ENCODE data around the gene ZBED4. TPM values are rescaled to one million over a fixed set of nuclear protein-coding genes. Genes with fewer than 3 reads are reported as not detected.

Gene ZBED4
- total and polyA plus RNA-seq, 2 of the 13 experiments (the other 11 are each of a cell fraction or from before 2014, with no cell fraction given): 5.4 to 9.6 TPM

DNA sequence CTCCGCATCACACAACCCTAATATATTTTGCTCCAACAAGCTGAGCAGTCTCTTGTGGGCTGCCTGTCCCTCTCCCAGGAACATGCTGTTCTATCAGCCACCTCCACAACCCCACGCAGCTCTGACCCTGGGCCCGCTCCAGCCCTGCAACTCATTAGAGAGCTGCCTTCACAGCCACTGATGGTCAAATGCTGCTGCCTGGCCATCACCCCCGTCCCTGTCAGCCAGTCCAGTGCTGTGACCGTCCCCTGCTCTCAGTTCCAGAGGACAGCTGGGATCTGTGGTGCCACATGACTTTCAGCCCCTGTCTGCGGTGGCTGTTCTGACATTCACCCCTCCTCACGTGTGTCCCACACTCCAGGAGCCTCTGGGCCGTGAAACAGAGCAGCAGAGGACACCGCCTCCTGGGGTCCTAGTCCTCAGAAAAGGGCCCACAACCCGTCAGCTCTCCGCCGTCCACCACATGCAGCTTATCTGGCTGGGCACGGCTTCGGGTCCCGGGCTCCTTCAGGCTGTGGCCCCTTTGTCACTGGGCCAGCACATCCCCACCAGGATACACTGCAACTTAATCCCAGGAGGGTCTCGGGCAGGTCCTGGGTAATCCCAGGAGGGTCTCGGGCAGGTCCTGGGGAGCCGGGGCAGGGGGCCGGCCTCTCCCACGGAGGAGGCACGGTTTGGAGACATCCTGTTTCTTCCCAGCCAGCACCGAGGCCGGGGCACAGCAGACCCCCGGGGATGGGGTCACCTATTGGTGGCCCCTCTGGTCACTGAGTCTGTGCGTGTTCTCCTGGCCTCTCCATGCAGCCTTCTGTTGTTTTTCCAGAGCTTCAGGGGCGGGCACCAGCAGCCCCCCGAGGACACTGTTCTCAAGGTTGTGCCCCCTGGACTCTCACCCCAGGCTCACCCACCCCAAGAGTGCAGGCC is 79.9 kb downstream of the ZBED4 start:
- Histone ChIP-seq H3K4me1 (ENCODE audit: insufficient read depth, low read length) (peaks cover 73% of the 10 kb centered on the region), H4K20me1 (ENCODE audit: insufficient read depth, low read length) (no peaks in the 10 kb centered on the region), H3K79me2 (ENCODE audit: insufficient read depth, low read length) (no peaks in the 10 kb centered on the region), H3K36me3 (replicated peaks in 1 of 2; ENCODE audit: control insufficient read depth in 1 of 2, insufficient read depth in 2 of 2, low read length in 2 of 2) (no peaks in the 10 kb centered on the region), H3K4me2 (ENCODE audit: low read depth, low read length) (peak overlapping the region; percentile 76), H3K9ac (ENCODE audit: insufficient read depth, low read depth, low read length) (peak overlapping the region; percentile 65; the same call in 1 of the 2 replicates), H3K27ac (ENCODE audit: extremely low read length, insufficient read depth, low read length) (no peak overlapping the region), H2AFZ (ENCODE audit: low read length) (no peak overlapping the region), H3K9me3 (ENCODE audit: low read length) (no peaks in the 10 kb centered on the region), H3K4me3 (replicated peaks in 1 of 3; ENCODE audit: insufficient read depth in 1 of 3, low read depth in 2 of 3, low read length in 3 of 3) (peak overlapping the region; percentile 21 to 65 (median 38); a peak in 5 of 6 replicates), H3K27me3 (ENCODE audit: control insufficient read depth in 1 of 2, insufficient read depth in 2 of 2, low read length in 2 of 2) (peaks cover 3 to 10% of the 10 kb centered on the region in 2 experiments; a peak in 4 of 5 replicates)
- FAIRE-seq (no peak), ATAC-seq (peak; percentile 11), DNase-seq (ENCODE audit: low spot score) (no peak)
- ChIA-PET POLR2A (interaction anchor here (0.7 to 10.5 kb wide), 7 partner anchors 10 to 37 kb away, joined by 3 to 283 read pairs (median 19); partner anchors contain the start of gene PIM3), CTCF (ENCODE audit: low intra/inter-chr PET ratio, low total read pairs) (no interaction called here)
- intact Hi-C loops (cut with micrococcal nuclease; ENCODE audit: unreplicated experiment) (loop anchor here (5.0 kb wide), 1 partner anchor 34 kb away; no protein-coding TSS in a partner anchor), in situ Hi-C loops (cut with HindIII; ENCODE audit: extremely low pct_ligation_motif_present, low pct_unique_long_range_greater_than_20kb) (loop anchor here (5.0 kb wide), 3 partner anchors 34 to 99 kb away; no protein-coding TSS in a partner anchor)
- WGBS (ENCODE audit: low lambda C conversion rate): 0% methylated on average over 6 of the region's 27 CpGs
- BruUV-seq (replicated peaks): no TSS peak
- TF ChIP-seq, protein P1, sequence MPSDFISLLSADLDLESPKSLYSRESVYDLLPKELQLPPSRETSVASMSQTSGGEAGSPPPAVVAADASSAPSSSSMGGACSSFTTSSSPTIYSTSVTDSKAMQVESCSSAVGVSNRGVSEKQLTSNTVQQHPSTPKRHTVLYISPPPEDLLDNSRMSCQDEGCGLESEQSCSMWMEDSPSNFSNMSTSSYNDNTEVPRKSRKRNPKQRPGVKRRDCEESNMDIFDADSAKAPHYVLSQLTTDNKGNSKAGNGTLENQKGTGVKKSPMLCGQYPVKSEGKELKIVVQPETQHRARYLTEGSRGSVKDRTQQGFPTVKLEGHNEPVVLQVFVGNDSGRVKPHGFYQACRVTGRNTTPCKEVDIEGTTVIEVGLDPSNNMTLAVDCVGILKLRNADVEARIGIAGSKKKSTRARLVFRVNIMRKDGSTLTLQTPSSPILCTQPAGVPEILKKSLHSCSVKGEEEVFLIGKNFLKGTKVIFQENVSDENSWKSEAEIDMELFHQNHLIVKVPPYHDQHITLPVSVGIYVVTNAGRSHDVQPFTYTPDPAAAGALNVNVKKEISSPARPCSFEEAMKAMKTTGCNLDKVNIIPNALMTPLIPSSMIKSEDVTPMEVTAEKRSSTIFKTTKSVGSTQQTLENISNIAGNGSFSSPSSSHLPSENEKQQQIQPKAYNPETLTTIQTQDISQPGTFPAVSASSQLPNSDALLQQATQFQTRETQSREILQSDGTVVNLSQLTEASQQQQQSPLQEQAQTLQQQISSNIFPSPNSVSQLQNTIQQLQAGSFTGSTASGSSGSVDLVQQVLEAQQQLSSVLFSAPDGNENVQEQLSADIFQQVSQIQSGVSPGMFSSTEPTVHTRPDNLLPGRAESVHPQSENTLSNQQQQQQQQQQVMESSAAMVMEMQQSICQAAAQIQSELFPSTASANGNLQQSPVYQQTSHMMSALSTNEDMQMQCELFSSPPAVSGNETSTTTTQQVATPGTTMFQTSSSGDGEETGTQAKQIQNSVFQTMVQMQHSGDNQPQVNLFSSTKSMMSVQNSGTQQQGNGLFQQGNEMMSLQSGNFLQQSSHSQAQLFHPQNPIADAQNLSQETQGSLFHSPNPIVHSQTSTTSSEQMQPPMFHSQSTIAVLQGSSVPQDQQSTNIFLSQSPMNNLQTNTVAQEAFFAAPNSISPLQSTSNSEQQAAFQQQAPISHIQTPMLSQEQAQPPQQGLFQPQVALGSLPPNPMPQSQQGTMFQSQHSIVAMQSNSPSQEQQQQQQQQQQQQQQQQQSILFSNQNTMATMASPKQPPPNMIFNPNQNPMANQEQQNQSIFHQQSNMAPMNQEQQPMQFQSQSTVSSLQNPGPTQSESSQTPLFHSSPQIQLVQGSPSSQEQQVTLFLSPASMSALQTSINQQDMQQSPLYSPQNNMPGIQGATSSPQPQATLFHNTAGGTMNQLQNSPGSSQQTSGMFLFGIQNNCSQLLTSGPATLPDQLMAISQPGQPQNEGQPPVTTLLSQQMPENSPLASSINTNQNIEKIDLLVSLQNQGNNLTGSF (CRISPR knock-in tag; IDR thresholded peaks at IDR 0.05): no peak
- TF ChIP-seq ZFP36L1 (CRISPR knock-in tag; IDR thresholded peaks at IDR 0.05) (0 out of 2 replicates have a peak, but pooled peaks have one; percentile 35), SIN3A (IDR thresholded peaks at IDR 0.05; ENCODE audit: borderline replicate concordance, low read depth, low read length) (peak; percentile 37; the same call in 1 of the 2 replicates), ZNF263 (CRISPR knock-in tag; IDR thresholded peaks at IDR 0.05) (no peak), PHF8 (CRISPR knock-in tag; IDR thresholded peaks at IDR 0.05) (0 out of 2 replicates have a peak, but pooled peaks have one; percentile 22), KDM5B (CRISPR knock-in tag; IDR thresholded peaks at IDR 0.05; ENCODE audit: borderline replicate concordance) (0 out of 2 replicates have a peak, but pooled peaks have one; percentile 26), POLR2A (IDR thresholded peaks at IDR 0.05; ENCODE audit: insufficient read depth in 1 of 2, low read depth in 2 of 2, low read length in 2 of 2) (0 out of 4 replicates have a peak, but pooled peaks of 1 of the 2 experiments have one; percentile 19), ZBTB38 (CRISPR knock-in tag; IDR thresholded peaks at IDR 0.05) (peak; percentile 25; the same call in 1 of the 2 replicates), NR2F6 (IDR thresholded peaks at IDR 0.05) (no peak), NR2F6 (CRISPR knock-in tag; IDR thresholded peaks at IDR 0.05) (no peak; the same call in 1 of the 2 replicates), FOXC1 (CRISPR knock-in tag; IDR thresholded peaks at IDR 0.05; ENCODE audit: borderline replicate concordance) (peak; percentile 31; the same call in 1 of the 2 replicates), ATRX (CRISPR knock-in tag; IDR thresholded peaks at IDR 0.05; ENCODE audit: borderline replicate concordance) (no peak), ARID2 (CRISPR knock-in tag; IDR thresholded peaks at IDR 0.05; ENCODE audit: borderline replicate concordance) (0 out of 2 replicates have a peak, but pooled peaks have one; percentile 46)
- TF ChIP-seq, protein P2, sequence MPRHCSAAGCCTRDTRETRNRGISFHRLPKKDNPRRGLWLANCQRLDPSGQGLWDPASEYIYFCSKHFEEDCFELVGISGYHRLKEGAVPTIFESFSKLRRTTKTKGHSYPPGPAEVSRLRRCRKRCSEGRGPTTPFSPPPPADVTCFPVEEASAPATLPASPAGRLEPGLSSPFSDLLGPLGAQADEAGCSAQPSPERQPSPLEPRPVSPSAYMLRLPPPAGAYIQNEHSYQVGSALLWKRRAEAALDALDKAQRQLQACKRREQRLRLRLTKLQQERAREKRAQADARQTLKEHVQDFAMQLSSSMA (CRISPR knock-in tag; IDR thresholded peaks at IDR 0.05): 0 out of 2 replicates have a peak, but pooled peaks have one; percentile 29
- TF ChIP-seq, protein P3, sequence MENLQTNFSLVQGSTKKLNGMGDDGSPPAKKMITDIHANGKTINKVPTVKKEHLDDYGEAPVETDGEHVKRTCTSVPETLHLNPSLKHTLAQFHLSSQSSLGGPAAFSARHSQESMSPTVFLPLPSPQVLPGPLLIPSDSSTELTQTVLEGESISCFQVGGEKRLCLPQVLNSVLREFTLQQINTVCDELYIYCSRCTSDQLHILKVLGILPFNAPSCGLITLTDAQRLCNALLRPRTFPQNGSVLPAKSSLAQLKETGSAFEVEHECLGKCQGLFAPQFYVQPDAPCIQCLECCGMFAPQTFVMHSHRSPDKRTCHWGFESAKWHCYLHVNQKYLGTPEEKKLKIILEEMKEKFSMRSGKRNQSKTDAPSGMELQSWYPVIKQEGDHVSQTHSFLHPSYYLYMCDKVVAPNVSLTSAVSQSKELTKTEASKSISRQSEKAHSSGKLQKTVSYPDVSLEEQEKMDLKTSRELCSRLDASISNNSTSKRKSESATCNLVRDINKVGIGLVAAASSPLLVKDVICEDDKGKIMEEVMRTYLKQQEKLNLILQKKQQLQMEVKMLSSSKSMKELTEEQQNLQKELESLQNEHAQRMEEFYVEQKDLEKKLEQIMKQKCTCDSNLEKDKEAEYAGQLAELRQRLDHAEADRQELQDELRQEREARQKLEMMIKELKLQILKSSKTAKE (CRISPR knock-in tag; IDR thresholded peaks at IDR 0.05; ENCODE audit: borderline replicate concordance): 0 out of 2 replicates have a peak, but pooled peaks have one; percentile 33

Measured in HepG2 (cell line).